A673 (cell line): Measurements from ENCODE around the gene MICAL3.

Experiments used
- EZH2 ChIP-seq: fragments of 200-600 bp; sonication (generic); IDR thresholded peaks from 2 replicates; pipeline ENCODE4 v1.6.1; 2017; ENCODE audit warnings: borderline replicate concordance, low read depth, mild to moderate bottlenecking, mixed read lengths, antibody characterized with exemption, low read length; ENCODE audit not compliant: poor library complexity, severe bottlenecking
- TF ChIP-seq, protein P1 (sequence below): fragments of 300-800, 200-600 bp; sonication (generic); conservative IDR thresholded peaks from 2 replicates; pipeline ENCODE4 v1.5.1; 2017; ENCODE audit warnings: low read depth, mild to moderate bottlenecking, antibody characterized with exemption, low read length, moderate library complexity, mixed read lengths

DNA sequence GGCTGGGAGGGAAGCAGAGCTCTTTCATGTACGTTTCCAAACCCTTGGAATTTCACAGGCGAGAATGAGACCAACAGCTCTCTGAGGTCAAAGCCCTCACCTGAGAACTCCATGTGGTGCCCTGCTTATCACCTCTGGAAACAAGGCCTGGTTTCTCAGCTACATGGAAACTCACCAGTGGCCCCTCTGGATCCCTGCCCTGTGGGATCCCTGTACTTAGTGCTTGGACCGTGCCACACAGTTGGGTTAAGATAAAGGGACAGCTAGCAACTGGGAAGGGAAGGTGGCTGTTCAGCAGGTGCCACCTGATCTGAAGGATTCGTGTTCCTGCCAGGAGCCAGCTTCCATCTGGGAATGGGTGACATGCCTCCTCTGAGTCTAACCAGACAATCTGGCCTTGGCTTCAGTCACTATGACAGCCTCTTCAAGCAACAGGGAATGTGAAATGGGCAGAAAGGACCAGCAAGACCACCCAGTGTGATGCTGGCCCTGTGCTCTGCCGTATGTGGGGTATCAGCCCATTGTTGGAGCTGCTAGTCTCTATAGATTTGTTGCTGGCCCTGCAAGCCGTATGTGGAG, 195.8 kb downstream of the MICAL3 start:
- TF ChIP-seq, protein P1, sequence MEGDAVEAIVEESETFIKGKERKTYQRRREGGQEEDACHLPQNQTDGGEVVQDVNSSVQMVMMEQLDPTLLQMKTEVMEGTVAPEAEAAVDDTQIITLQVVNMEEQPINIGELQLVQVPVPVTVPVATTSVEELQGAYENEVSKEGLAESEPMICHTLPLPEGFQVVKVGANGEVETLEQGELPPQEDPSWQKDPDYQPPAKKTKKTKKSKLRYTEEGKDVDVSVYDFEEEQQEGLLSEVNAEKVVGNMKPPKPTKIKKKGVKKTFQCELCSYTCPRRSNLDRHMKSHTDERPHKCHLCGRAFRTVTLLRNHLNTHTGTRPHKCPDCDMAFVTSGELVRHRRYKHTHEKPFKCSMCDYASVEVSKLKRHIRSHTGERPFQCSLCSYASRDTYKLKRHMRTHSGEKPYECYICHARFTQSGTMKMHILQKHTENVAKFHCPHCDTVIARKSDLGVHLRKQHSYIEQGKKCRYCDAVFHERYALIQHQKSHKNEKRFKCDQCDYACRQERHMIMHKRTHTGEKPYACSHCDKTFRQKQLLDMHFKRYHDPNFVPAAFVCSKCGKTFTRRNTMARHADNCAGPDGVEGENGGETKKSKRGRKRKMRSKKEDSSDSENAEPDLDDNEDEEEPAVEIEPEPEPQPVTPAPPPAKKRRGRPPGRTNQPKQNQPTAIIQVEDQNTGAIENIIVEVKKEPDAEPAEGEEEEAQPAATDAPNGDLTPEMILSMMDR = no peak
- no peak for TF ChIP-seq EZH2
